ENCODE results near the gene CSNK2A3.

DNA sequence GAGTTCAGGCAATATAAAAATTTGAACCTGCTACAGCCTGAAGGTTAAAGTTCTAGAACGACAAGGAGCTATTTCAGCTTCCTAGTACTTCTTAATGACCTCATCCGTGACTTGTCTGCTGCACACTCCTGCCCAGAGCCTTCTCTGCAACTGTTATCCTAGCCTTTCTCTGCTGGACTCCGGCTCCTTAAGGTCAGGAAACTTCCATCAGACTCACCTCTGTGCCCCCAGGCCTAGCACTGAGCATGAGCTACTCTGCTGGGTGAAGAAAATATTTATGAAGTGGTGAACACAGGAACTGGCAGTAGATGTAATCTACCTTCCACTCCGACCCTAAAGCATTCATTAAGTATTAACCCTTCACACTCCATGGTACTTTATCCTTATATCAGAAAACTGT lies 18.4 kb downstream of the CSNK2A3 start:
- TF ChIP-seq, protein P1, sequence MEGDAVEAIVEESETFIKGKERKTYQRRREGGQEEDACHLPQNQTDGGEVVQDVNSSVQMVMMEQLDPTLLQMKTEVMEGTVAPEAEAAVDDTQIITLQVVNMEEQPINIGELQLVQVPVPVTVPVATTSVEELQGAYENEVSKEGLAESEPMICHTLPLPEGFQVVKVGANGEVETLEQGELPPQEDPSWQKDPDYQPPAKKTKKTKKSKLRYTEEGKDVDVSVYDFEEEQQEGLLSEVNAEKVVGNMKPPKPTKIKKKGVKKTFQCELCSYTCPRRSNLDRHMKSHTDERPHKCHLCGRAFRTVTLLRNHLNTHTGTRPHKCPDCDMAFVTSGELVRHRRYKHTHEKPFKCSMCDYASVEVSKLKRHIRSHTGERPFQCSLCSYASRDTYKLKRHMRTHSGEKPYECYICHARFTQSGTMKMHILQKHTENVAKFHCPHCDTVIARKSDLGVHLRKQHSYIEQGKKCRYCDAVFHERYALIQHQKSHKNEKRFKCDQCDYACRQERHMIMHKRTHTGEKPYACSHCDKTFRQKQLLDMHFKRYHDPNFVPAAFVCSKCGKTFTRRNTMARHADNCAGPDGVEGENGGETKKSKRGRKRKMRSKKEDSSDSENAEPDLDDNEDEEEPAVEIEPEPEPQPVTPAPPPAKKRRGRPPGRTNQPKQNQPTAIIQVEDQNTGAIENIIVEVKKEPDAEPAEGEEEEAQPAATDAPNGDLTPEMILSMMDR (IDR thresholded peaks at IDR 0.05) = no peak
- no peak for TF ChIP-seq POLR2A (IDR thresholded peaks at IDR 0.05)

Data from uterus (tissue), 2 donors.